MV-4-11 (cell line): ENCODE measurements around the gene HSPB1.
"Not testable (repeated sequence)": the region's sequence is repeated elsewhere in the genome, so short reads cannot be mapped to it uniquely, and the experiment has no call there.

Experiments
- DNase-seq: peaks from one replicate; lab custom pipeline; 2025; lab: John Stamatoyannopoulos, UW

HSPB1 gene

DNA sequence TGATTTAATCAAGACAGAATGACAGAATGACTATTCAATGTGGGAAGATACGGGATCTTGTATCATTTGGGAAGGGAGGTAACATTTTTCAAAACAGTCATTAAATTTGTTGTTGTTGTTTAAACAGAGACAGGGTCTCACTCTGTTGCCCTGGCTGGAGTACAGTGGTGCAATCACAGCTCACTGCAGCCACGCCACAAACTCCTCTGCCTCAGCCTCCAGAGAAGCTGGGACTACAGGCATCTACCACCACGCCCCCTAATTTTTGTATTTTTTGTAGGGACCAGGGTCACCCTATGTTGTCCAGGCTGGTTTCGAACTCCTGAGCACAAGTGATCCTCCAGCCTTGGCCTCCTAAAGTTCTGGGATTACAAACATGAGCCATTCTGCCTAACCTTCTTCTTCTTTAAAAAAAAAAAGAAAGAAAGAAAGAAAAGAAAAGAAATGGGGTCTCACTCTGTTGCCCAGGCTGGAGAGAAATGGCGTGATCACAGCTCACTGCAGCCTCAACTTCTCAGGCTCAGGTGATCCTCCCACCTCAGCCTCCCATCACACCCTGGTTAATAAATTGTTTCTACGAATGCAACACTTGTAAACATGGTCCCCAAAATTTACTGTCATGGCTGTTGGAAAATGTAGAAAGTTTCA is 32.0 kb downstream of the HSPB1 start:
- DNase-seq: no peak

DNA sequence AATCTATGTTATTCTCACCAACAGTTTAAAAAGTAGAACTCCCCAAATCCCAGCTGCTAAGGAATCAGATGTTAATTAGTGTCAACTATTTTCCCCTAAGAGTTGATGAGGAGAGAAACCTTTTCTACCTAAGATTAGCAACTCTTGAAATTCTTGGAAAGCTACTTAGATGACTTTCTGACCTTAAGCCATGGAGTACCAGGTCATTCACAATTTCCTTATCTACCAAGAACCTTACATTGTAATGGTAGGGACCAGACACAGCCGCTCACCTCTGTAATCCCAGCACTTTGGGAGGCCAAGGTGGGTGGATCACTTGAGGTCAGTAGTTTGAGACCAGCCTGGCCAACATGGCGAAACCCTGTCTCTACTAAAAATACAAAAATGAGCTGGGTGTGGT is 32.9 kb downstream of the HSPB1 start:
- DNase-seq: not testable (repeated sequence)

DNA sequence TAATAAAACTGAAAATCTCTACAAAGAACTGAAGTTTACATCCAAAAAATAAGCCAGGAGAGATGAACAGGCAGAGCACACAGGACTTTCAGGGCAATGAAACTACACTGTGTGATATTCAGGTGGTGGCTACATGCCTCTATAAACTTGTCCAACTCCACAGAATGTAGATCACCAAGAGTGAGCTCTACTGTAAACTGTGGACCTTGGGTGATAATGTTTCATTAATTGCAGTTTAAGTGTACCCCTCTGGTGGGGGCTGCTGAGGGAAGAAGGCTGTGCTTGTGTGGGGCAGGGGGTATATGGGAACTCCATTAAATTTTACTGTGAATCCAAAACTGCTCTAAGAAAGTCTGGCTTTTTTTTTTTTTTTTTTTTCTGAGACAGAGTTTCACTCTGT is 33.6 kb downstream of the HSPB1 start:
- no peak for DNase-seq

DNA sequence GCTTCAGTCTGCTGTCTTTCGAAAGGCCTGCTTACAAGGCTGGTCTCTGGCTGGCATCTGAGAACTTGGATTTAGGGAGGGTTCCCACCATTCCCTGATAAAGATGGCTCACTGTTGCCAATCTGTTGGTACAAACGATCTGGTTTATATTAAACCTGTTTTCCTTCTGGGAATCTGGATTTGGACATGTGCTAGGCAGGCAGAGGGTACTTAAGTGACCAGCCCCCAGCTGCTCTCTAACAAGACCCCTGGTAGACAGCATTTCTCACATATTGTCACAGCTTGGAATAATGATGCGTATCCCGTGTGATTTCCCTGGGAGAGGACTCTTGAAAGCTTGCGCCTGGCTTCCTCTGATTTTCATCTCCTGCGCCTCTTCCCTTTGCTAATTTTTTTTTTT is 34.7 kb downstream of the HSPB1 start:
- no peak for DNase-seq

- no peak for DNase-seq
Observed at GRCh38 chr7:76338298-76339084, 36.0 kb downstream of the HSPB1 start.

GRCh38 chr7:76340617-76341131 is 38.2 kb downstream of the HSPB1 start:
- DNase-seq: no peak

GRCh38 chr7:76342222-76342621 is 39.7 kb downstream of the HSPB1 start:
- DNase-seq: no peak

GRCh38 chr7:76343294-76343930 is 40.9 kb downstream of the HSPB1 start:
- no peak for DNase-seq

DNA sequence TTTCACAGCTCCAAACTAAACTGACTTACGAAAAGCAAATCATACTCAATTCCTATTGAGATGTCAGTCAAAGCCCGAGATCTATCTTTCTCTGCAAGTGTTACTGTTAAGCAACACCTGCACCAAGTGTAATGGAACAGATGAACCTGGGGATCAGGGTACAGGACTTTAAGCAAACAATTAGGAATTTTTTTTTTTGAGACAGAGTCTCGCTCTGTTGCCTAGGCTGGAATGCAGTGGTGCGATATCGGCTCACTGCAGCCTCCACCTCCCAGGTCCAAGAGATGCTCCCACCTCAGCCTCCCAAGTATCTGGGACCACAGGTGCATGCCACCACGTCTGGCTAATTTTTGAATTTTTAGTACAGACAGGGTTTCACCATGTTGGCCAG is 41.5 kb downstream of the HSPB1 start:
- no peak for DNase-seq

GRCh38 chr7:76346097-76346496 is 43.6 kb downstream of the HSPB1 start:
- no peak for DNase-seq

DNA sequence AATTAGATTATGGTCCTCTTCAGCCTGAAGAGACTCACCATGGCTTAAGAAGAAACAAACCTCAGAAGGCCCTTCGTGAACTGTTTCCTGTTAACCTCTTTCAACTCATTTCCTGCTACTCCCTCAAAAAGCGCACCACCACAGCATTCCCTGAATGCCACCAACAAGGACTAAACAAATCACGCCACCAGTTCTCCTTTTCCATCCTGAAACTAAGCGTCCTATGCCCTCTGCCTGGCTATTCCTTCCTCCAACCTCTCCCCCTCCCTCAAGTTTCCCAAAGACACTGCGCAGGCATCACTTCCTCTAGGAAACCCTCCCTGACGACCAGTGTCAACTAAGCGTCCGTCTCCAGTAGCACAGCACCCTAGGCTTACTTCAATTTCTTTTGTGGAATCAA is 44.3 kb downstream of the HSPB1 start:
- no peak for DNase-seq

- DNase-seq: peak; percentile 32
Observed at GRCh38 chr7:76347710-76348109, 45.2 kb downstream of the HSPB1 start.

GRCh38 chr7:76349313-76349885 is 46.9 kb downstream of the HSPB1 start:
- DNase-seq: no peak

DNA sequence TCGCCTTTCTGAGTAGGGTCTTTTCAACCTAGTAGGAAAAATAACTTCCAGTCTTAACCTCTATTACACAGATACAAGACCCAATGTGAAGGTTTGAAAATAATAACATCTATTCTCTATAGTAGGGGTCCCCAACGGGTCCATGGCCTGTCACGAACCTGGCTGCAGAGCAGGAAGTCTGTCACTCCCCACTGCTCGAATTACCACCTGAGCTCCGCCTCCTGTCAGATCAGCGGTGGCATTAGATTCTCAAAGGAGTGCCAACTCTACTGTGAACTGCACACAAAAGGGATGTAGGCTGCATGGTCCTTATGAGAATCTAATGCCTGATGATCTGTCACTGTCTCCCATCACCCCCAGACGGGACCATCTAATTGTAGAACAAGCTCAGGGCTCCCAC is 48.9 kb downstream of the HSPB1 start:
- DNase-seq: no peak

DNA sequence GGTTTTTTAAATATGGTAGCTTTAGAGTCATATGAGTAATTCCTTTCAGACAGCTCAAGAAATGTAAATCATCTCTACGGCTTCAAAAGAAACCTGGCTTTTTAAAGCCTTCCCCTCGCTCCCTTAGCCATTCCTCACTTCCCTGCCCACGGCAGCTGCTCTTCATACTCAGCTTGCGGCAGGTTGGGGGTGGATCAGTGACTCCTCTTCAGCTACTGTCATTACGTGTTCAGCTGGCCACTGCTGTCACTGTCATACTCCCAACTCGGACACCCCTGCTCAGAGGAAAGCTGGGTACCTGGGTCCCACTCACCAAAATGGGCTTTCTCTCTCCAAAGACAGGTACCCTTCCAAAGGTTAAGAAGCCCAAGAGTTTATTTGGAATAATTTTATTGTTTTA is 49.7 kb downstream of the HSPB1 start:
- DNase-seq: no peak

DNA sequence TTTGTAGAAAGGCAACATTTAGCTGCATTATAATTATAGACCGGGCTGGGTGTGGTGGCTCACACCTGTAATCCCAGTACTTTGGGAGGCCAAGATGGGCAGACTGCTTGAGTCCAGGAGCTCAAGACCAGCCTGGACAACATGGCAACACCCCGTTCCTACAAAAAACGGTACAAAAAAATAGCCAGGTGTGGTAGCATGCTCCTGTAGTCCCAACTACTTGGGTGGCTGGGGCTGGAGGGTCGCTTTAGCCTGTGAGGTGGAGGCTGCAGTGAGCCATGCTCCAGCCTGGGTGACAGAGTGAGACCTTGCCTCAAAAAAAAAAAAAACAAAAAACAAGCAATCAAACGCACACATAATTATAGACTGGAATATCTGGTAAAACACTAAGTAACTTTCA is 51.3 kb downstream of the HSPB1 start:
- DNase-seq: no peak
